ENCODE data around the gene SKI. TPM values are rescaled to one million over a fixed set of nuclear protein-coding genes. Genes with fewer than 3 reads are reported as not detected.

The SKI gene
- total RNA-seq, 2 experiments from 2014 or later = 4.7 to 11.7 TPM

- no peaks in the 10 kb centered on the region for H3K4me1 ChIP-seq (ENCODE audit: insufficient read depth, low read length, poor library complexity, severe bottlenecking)
- ChIA-PET CTCF (ENCODE audit: unreplicated experiment) (no interaction called here), POLR2A (no interaction called here)
- H3K79me2 ChIP-seq (ENCODE audit: insufficient read depth, low read depth, low read length) = no peaks in the 10 kb centered on the region
- no peaks in the 10 kb centered on the region for H3K9me2 ChIP-seq (ENCODE audit: insufficient read depth, low read length)
- no peak for DNase-seq (ENCODE audit: low spot score)
- intact Hi-C loops (cut with micrococcal nuclease; ENCODE audit: unreplicated experiment) = no loop called here
- no peaks in the 10 kb centered on the region for H4K20me1 ChIP-seq (ENCODE audit: insufficient read depth, low read length)
- no peak overlapping the region for H3K4me2 ChIP-seq (ENCODE audit: low read length)
- H2AFZ ChIP-seq (ENCODE audit: low read length) = no peak overlapping the region
- H3K4me3 ChIP-seq (ENCODE audit: low read depth, low read length, poor library complexity, severe bottlenecking) = no peak overlapping the region
- TF ChIP-seq CTCF (conservative IDR thresholded peaks at IDR 0.05; ENCODE audit: low read length) (no peak), EZH2phosphoT487 (IDR thresholded peaks at IDR 0.05; ENCODE audit: borderline replicate concordance, low read depth, low read length) (no peak)
- H3K27ac ChIP-seq (ENCODE audit: low read depth, low read length, poor library complexity, severe bottlenecking) = no peak overlapping the region
- no TSS peak for BruUV-seq (replicated peaks)
- no peaks in the 10 kb centered on the region for H3K9me3 ChIP-seq (ENCODE audit: low read length)
- no peaks in the 10 kb centered on the region for H3K36me3 ChIP-seq (ENCODE audit: insufficient read depth, low read length)
These were observed 112.8 kb downstream of the SKI start for GRCh38 chr1:2340918-2341254.

DNA sequence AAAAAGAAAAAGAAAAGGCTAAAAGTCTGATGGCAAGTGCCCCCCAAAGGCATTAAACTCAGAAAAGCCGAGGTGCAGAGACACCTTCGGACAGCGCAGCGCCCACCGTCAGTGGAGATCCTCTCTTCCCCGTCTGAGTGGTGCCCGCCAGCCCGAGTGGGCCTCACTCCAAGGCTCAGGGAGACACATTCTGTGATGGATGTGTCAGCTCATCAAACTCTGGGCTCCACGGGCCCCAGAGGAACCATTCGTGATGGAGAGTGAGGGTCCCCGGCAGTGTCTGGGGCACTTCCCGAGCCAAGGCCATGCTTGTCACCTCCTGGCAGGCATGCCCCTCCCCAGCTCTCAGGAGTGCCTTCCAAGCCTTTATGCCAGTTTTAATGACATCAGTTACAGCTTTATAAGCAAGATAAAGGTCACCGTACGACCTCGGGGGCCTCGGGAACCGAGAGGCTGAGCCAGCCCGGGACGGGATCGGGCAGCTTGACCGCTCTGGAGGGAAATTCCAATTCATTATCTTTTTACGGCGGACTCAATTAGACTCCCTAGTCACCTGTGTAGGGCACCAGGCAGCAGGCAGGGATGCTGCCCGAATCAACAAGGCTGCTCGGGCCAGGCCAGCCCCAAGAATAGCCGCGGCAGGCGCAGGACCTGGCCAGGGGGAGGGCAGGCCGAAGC is 113.7 kb downstream of the SKI start:
- CTCF ChIA-PET (ENCODE audit: unreplicated experiment) = no interaction called here
- no TSS peak for BruUV-seq (replicated peaks)
- Histone ChIP-seq H3K4me2 (ENCODE audit: low read length) (no peak overlapping the region), H3K79me2 (ENCODE audit: insufficient read depth, low read depth, low read length) (no peaks in the 10 kb centered on the region), H3K9me3 (ENCODE audit: low read length) (no peaks in the 10 kb centered on the region), H3K4me1 (ENCODE audit: insufficient read depth, low read length, poor library complexity, severe bottlenecking) (no peaks in the 10 kb centered on the region), H3K36me3 (ENCODE audit: insufficient read depth, low read length) (no peaks in the 10 kb centered on the region), H2AFZ (ENCODE audit: low read length) (no peak overlapping the region), H3K9me2 (ENCODE audit: insufficient read depth, low read length) (no peaks in the 10 kb centered on the region), H4K20me1 (ENCODE audit: insufficient read depth, low read length) (no peaks in the 10 kb centered on the region), H3K27ac (ENCODE audit: low read depth, low read length, poor library complexity, severe bottlenecking) (no peak overlapping the region), H3K4me3 (ENCODE audit: low read depth, low read length, poor library complexity, severe bottlenecking) (no peak overlapping the region)
- POLR2A ChIA-PET = no interaction called here
- TF ChIP-seq CTCF (conservative IDR thresholded peaks at IDR 0.05; ENCODE audit: low read length) = no peak
- TF ChIP-seq EZH2phosphoT487 (IDR thresholded peaks at IDR 0.05; ENCODE audit: borderline replicate concordance, low read depth, low read length) = no peak
- intact Hi-C loops (cut with micrococcal nuclease; ENCODE audit: unreplicated experiment) = no loop called here
- no peak for DNase-seq (ENCODE audit: low spot score)

DNA sequence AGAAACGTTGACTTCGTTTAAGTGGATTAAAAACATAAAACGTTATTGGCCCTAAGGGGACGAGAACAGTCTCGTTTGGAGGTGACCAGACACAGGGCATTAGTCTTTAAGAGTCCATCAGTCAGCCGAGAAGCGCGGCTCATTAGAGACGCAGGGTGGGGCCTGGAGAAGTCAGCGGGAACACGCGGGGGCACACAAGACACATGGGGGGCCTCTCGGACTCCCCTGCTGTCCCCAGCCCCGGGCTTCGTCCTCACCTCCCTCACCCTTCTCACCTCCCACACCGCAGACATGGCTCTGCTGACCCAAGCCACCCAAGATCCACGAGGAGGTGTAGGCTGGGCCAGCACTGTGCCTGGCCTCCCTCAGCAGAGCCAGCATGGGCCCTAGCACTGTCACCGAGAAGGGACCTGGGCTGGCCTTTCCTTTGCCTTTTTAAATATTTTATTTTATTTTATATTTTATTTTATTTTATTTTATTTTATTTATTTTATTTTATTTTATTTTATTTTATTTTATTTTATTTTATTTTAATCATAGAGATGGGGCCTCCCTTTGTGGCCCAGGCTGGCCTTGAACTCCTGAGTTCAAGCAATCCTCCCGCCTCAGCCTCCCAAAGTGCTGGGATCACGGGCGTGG is 114.4 kb downstream of the SKI start:
- DNase-seq (ENCODE audit: low spot score) = no peak
- H3K4me1 ChIP-seq (ENCODE audit: insufficient read depth, low read length, poor library complexity, severe bottlenecking) = no peaks in the 10 kb centered on the region
- TF ChIP-seq EZH2phosphoT487 (IDR thresholded peaks at IDR 0.05; ENCODE audit: borderline replicate concordance, low read depth, low read length) = no peak
- TF ChIP-seq CTCF (conservative IDR thresholded peaks at IDR 0.05; ENCODE audit: low read length) = no peak
- intact Hi-C loops (cut with micrococcal nuclease; ENCODE audit: unreplicated experiment) = no loop called here
- no peaks in the 10 kb centered on the region for H3K9me2 ChIP-seq (ENCODE audit: insufficient read depth, low read length)
- H3K79me2 ChIP-seq (ENCODE audit: insufficient read depth, low read depth, low read length) = no peaks in the 10 kb centered on the region
- H3K4me3 ChIP-seq (ENCODE audit: low read depth, low read length, poor library complexity, severe bottlenecking) = no peak overlapping the region
- CTCF ChIA-PET (ENCODE audit: unreplicated experiment) = no interaction called here
- no TSS peak for BruUV-seq (replicated peaks)
- H3K9me3 ChIP-seq (ENCODE audit: low read length) = no peaks in the 10 kb centered on the region
- POLR2A ChIA-PET = no interaction called here
- no peak overlapping the region for H3K4me2 ChIP-seq (ENCODE audit: low read length)
- H2AFZ ChIP-seq (ENCODE audit: low read length) = no peak overlapping the region
- H4K20me1 ChIP-seq (ENCODE audit: insufficient read depth, low read length) = no peaks in the 10 kb centered on the region
- H3K27ac ChIP-seq (ENCODE audit: low read depth, low read length, poor library complexity, severe bottlenecking) = no peak overlapping the region
- H3K36me3 ChIP-seq (ENCODE audit: insufficient read depth, low read length) = no peaks in the 10 kb centered on the region

All from OCI-LY7 (cell line).